PC-3 (cell line): ENCODE data around the gene KANK3. TPM values are rescaled to one million over a fixed set of nuclear protein-coding genes. Genes with fewer than 3 reads are reported as not detected.
"Not testable (repeated sequence)": the region's sequence is repeated elsewhere in the genome, so short reads cannot be mapped to it uniquely, and the experiment has no call there.

Experiments
- ATAC-seq: fragments of 200-7000 bp; cut with Tn5 transposase; 2 replicates; pipeline ENCODE4 v1.9.1; 2020; ENCODE audit warnings: mild to moderate bottlenecking, moderate library complexity
- BruUV-seq: library from RNA; stranded (reverse); fragments of 400-500 nt; replicated peaks from 2 replicates; lab custom pipeline; 2021; lab: Mats Ljungman, UMichigan
- CTCF ChIA-PET: fragments of 300-600 bp; sonication (Branson Sonifier 250); formaldehyde crosslinking; loops from one replicate; lab custom pipeline; 2022; ENCODE audit warnings: antibody characterized with exemption; lab: Charles Lee
- POLR2A ChIA-PET: fragments of 300-600 bp; sonication (Branson Sonifier 250); formaldehyde crosslinking; loops from one replicate; lab custom pipeline; 2022; ENCODE audit warnings: antibody characterized with exemption; ENCODE audit not compliant: unreplicated experiment; lab: Charles Lee
- DNase-seq: peaks from one replicate; pipeline ENCODE4 v3.0.0-alpha.2; 2015
- H2AFZ ChIP-seq: fragments of 300-600 bp; sonication (generic); 2 replicates; pipeline ENCODE4 v1.6.0; 2016; ENCODE audit warnings: antibody characterized with exemption, low read length
- H3F3A ChIP-seq: fragments of 300-600 bp; sonication (generic); one replicate; pipeline ENCODE4 v1.6.0; 2017; ENCODE audit warnings: antibody characterized with exemption, low read length, control low read depth, mild to moderate bottlenecking; ENCODE audit not compliant: unreplicated experiment
- H3K27ac ChIP-seq: fragments of 300-600 bp; sonication (generic); 2 replicates; pipeline ENCODE4 v1.5.1; 2016; ENCODE audit warnings: mild to moderate bottlenecking, low read length
- H3K27me3 ChIP-seq: fragments of 300-600 bp; sonication (generic); 2 replicates; pipeline ENCODE4 v1.6.1; 2016; ENCODE audit warnings: low read length, mixed read lengths
- H3K36me3 ChIP-seq: fragments of 300-600 bp; sonication (generic); 2 replicates; pipeline ENCODE4 v1.6.1; 2016; ENCODE audit warnings: low read depth, mixed run types, low read length, mixed read lengths
- H3K4me1 ChIP-seq: fragments of 300-600 bp; sonication (generic); 2 replicates; pipeline ENCODE4 v1.5.1; 2016; ENCODE audit warnings: low read length; ENCODE audit not compliant: insufficient read depth
- H3K4me2 ChIP-seq: fragments of 300-600 bp; sonication (generic); 2 replicates; pipeline ENCODE4 v1.6.0; 2016; ENCODE audit warnings: low read length
- H3K4me3 ChIP-seq: fragments of 300-600 bp; sonication (generic); 2 replicates; pipeline ENCODE4 v1.5.1; 2016; ENCODE audit warnings: mild to moderate bottlenecking, low read length, mixed read lengths
- H3K79me2 ChIP-seq: fragments of 300-600 bp; sonication (generic); 2 replicates; pipeline ENCODE4 v1.6.1; 2017; ENCODE audit warnings: low read length, mixed read lengths
- H3K9ac ChIP-seq: fragments of 300-600 bp; sonication (generic); 2 replicates; pipeline ENCODE4 v1.6.0; 2016; ENCODE audit warnings: mild to moderate bottlenecking, low read length
- H3K9me2 ChIP-seq: fragments of 300-600 bp; sonication (generic); replicated peaks from 2 replicates; pipeline ENCODE4 v1.6.1; 2016; ENCODE audit warnings: mixed run types, low read length, mixed read lengths
- H3K9me3 ChIP-seq: fragments of 300-600 bp; sonication (generic); 2 replicates; pipeline ENCODE4 v1.6.1; 2016; ENCODE audit warnings: low read length, mixed read lengths
- H4K20me1 ChIP-seq: fragments of 300-600 bp; sonication (generic); 2 replicates; pipeline ENCODE4 v1.6.1; 2016; ENCODE audit warnings: low read length, mixed read lengths
- CTCF ChIP-seq: fragments of 300-600 bp; sonication (generic); conservative IDR thresholded peaks from 2 replicates; pipeline ENCODE4 v1.5.1; 2017; ENCODE audit warnings: antibody characterized with exemption, low read depth, mild to moderate bottlenecking, low read length
- EZH2 ChIP-seq: fragments of 300-600 bp; sonication (generic); IDR thresholded peaks from one replicate; pipeline ENCODE4 v1.6.1; 2017; ENCODE audit warnings: antibody characterized with exemption, mild to moderate bottlenecking, low read length; ENCODE audit not compliant: unreplicated experiment
- EZH2phosphoT487 ChIP-seq: fragments of 300-600 bp; sonication (generic); IDR thresholded peaks from 2 replicates; pipeline ENCODE4 v1.6.1; 2018; ENCODE audit warnings: mild to moderate bottlenecking, antibody characterized with exemption, low read length, borderline replicate concordance
- intact Hi-C: fragments of 100-400 bp; cut with micrococcal nuclease; formaldehyde crosslinking; loops from 2 replicates; pipeline ENCODE4 v1.9.0; 2023
- total RNA-seq: library from RNA; depleted of rRNA; stranded (reverse); fragments of >200 nt; gene quantifications from 2 replicates; pipeline ENCODE4 v1.2.3, GENCODE V29; 2014

KANK3 gene
- total RNA-seq, 1 experiment from 2014 or later: 0.87 TPM

GRCh38 chr19:8355631-8356402, 12.8 kb upstream of the KANK3 start:
- no peaks in the 10 kb centered on the region for H3K9me3 ChIP-seq
- POLR2A ChIA-PET: interaction anchor here (1.0 to 1.1 kb wide), 2 partner anchors 35 to 158 kb away, joined by 4 read pairs; partner anchors contain the start of gene ZNF414
- no peak overlapping the region for H3K4me3 ChIP-seq
- H2AFZ ChIP-seq: no peak overlapping the region
- H3K36me3 ChIP-seq: no peaks in the 10 kb centered on the region
- ATAC-seq (peak; percentile 93), DNase-seq (peak; percentile 97)
- peaks cover 21% of the 10 kb centered on the region for H3K4me1 ChIP-seq
- H3K27ac ChIP-seq: peak overlapping the region; percentile 50
- BruUV-seq: no TSS peak
- peaks cover 4% of the 10 kb centered on the region for H3F3A ChIP-seq
- no peak overlapping the region for H3K9ac ChIP-seq
- H3K79me2 ChIP-seq: no peaks in the 10 kb centered on the region
- CTCF ChIA-PET: interaction anchor here (0.6 to 3.5 kb wide), 4 partner anchors 29 to 150 kb away, joined by 3 to 30 read pairs (median 5); partner anchors contain the start of gene MARCHF2
- intact Hi-C loops: loop anchor here (2.0 to 10.0 kb wide), 3 partner anchors 35 to 229 kb away; partner anchors contain the start of gene RAB11B
- H3K27me3 ChIP-seq: no peaks in the 10 kb centered on the region
- TF ChIP-seq EZH2phosphoT487 (no peak), CTCF (0 out of 2 replicates have a peak, but pooled peaks have one; percentile 19)
- 0 out of 2 replicates have a peak, but pooled peaks cover 5% of the 10 kb centered on the region for H4K20me1 ChIP-seq
- H3K9me2 ChIP-seq: no peaks in the 10 kb centered on the region
- peak overlapping the region; percentile 35 for H3K4me2 ChIP-seq

GRCh38 chr19:8352845-8353244, 9.8 kb upstream of the KANK3 start:
- Histone ChIP-seq H3K4me2 (peak overlapping the region; percentile 38; the same call in 1 of the 2 replicates), H3K4me1 (peaks cover 21% of the 10 kb centered on the region), H3K4me3 (peak overlapping the region; percentile 42; the same call in 1 of the 2 replicates)
- H3K27ac ChIP-seq, H2AFZ ChIP-seq, H3K79me2 ChIP-seq, H3K9ac ChIP-seq, H3K9me3 ChIP-seq, H4K20me1 ChIP-seq, H3K27me3 ChIP-seq, H3F3A ChIP-seq, H3K36me3 ChIP-seq, H3K9me2 ChIP-seq, DNase-seq, BruUV-seq, ATAC-seq: not testable (repeated sequence)
- ChIA-PET POLR2A (interaction anchor here (0.7 kb wide), 1 partner anchor 37 kb away, joined by 22 read pairs; the partner anchor contains the start of gene RAB11B), CTCF (interaction anchor here (0.5 to 3.5 kb wide), 3 partner anchors 9 to 60 kb away, joined by 4 to 30 read pairs (median 8); partner anchors contain the start of gene MARCHF2)
- intact Hi-C loops: loop anchor here (5.0 to 10.0 kb wide), 2 partner anchors 104 to 232 kb away; no protein-coding TSS in a partner anchor

GRCh38 chr19:8352134-8352827, 9.2 kb upstream of the KANK3 start:
- Histone ChIP-seq H3K27ac (no peak overlapping the region), H4K20me1 (0 out of 2 replicates have a peak, but pooled peaks cover 5% of the 10 kb centered on the region), H3K4me3 (peak overlapping the region; percentile 42; the same call in 1 of the 2 replicates), H3F3A (peaks cover 4% of the 10 kb centered on the region), H3K36me3 (no peaks in the 10 kb centered on the region), H3K4me1 (peaks cover 21% of the 10 kb centered on the region), H3K27me3 (no peaks in the 10 kb centered on the region), H3K4me2 (peak overlapping the region; percentile 38; the same call in 1 of the 2 replicates), H3K9ac (no peak overlapping the region), H3K9me3 (no peaks in the 10 kb centered on the region), H2AFZ (no peak overlapping the region), H3K9me2 (no peaks in the 10 kb centered on the region), H3K79me2 (no peaks in the 10 kb centered on the region)
- CTCF ChIA-PET: interaction anchor here (0.5 to 0.6 kb wide), 2 partner anchors 9 to 229 kb away, joined by 4 to 9 read pairs; no protein-coding TSS in a partner anchor
- no peak for DNase-seq
- BruUV-seq: no TSS peak
- no peak for TF ChIP-seq CTCF
- TF ChIP-seq EZH2: no peak
- TF ChIP-seq EZH2phosphoT487: no peak
- POLR2A ChIA-PET: interaction anchor here (0.7 kb wide), 1 partner anchor 38 kb away, joined by 22 read pairs; the partner anchor contains the start of gene RAB11B
- ATAC-seq: no peak
- intact Hi-C loops: loop anchor here (5.0 to 10.0 kb wide), 2 partner anchors 105 to 233 kb away; no protein-coding TSS in a partner anchor

GRCh38 chr19:8349629-8350372, 6.7 kb upstream of the KANK3 start:
- H3K9me3 ChIP-seq, H3F3A ChIP-seq, H2AFZ ChIP-seq, H3K4me1 ChIP-seq, H3K9me2 ChIP-seq, BruUV-seq, H3K79me2 ChIP-seq, ATAC-seq, H3K9ac ChIP-seq, H3K27me3 ChIP-seq, H3K4me2 ChIP-seq, H3K27ac ChIP-seq, CTCF ChIA-PET, DNase-seq, H4K20me1 ChIP-seq, H3K36me3 ChIP-seq, POLR2A ChIA-PET, H3K4me3 ChIP-seq: not testable (repeated sequence)
- intact Hi-C loops: loop anchor here (5.0 to 10.0 kb wide), 2 partner anchors 108 to 235 kb away; no protein-coding TSS in a partner anchor
